Measurements from ENCODE around the gene SHPK.

- no peak for TF ChIP-seq CTCF (IDR thresholded peaks at IDR 0.05)
- no peak for TF ChIP-seq POLR2A (IDR thresholded peaks at IDR 0.05)
These were observed 66.4 kb downstream of the SHPK start for GRCh38 chr17:3569534-3570137.
